ENCODE measurements around the gene GPR55. TPM values are rescaled to one million over a fixed set of nuclear protein-coding genes. Genes with fewer than 3 reads are reported as not detected.
A peak's percentile ranks its signal among the peaks of the same experiment; 100 is the strongest.

GPR55 gene
- total and polyA plus RNA-seq, 3 donors from 2014 or later = 10.9 to 14.7 (median 12.3) TPM

DNA sequence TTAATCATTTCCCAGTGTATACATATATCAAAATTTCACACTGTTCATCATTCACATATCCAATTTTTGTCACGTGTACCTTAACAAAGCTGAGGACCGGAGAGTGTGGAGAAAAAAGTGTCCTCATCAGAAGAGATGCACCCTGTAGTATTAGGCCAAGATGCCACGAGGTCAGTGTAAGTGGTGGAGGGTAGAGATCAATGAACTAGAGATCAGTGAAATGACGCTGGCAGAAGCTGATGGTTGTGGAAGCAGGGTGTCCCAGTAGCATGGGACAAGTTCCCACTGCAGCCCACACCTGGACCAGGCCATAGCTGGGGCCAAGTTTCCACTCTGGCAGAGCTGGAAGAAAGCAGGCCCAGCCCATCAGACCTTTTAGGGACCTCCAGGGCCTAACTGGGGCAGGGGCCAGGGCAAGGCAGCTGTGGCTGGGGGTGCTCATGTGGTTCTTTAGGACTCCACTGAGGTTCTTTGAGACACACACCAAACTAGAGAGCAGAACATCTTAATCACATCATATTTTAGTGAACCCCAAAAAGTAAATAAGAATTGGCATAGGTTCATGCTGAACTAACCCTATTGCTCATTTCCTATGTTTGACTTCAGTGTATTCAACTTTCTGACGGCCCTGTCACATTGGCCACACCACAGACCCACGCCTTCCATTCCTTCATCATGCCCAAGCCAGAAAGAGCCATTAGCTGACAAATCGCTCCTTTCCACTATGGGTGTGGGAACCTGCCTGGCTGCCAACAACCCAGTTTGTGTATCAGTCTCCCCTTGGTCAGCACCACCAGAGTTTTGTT is 21.6 kb upstream of the GPR55 start:
- Histone ChIP-seq H3K27ac (no peak overlapping the region), H3K4me1 (no peaks in the 10 kb centered on the region), H3K36me3 (ENCODE audit: low read depth, missing control alignments) (no peaks in the 10 kb centered on the region), H3K4me3 (no peak overlapping the region), H3K27me3 (no peaks in the 10 kb centered on the region), H3K9me3 (no peaks in the 10 kb centered on the region)
- no peak for DNase-seq
- intact Hi-C loops (cut with DNase I; ENCODE audit: low total_unique reads) = no loop called here
- TF ChIP-seq, protein P1, sequence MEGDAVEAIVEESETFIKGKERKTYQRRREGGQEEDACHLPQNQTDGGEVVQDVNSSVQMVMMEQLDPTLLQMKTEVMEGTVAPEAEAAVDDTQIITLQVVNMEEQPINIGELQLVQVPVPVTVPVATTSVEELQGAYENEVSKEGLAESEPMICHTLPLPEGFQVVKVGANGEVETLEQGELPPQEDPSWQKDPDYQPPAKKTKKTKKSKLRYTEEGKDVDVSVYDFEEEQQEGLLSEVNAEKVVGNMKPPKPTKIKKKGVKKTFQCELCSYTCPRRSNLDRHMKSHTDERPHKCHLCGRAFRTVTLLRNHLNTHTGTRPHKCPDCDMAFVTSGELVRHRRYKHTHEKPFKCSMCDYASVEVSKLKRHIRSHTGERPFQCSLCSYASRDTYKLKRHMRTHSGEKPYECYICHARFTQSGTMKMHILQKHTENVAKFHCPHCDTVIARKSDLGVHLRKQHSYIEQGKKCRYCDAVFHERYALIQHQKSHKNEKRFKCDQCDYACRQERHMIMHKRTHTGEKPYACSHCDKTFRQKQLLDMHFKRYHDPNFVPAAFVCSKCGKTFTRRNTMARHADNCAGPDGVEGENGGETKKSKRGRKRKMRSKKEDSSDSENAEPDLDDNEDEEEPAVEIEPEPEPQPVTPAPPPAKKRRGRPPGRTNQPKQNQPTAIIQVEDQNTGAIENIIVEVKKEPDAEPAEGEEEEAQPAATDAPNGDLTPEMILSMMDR (IDR thresholded peaks at IDR 0.05) = no peak
- TF ChIP-seq POLR2A (IDR thresholded peaks at IDR 0.05) = no peak
- WGBS, 2 donors = 89 to 93% methylated on average over 7 of the region's 7 CpGs

DNA sequence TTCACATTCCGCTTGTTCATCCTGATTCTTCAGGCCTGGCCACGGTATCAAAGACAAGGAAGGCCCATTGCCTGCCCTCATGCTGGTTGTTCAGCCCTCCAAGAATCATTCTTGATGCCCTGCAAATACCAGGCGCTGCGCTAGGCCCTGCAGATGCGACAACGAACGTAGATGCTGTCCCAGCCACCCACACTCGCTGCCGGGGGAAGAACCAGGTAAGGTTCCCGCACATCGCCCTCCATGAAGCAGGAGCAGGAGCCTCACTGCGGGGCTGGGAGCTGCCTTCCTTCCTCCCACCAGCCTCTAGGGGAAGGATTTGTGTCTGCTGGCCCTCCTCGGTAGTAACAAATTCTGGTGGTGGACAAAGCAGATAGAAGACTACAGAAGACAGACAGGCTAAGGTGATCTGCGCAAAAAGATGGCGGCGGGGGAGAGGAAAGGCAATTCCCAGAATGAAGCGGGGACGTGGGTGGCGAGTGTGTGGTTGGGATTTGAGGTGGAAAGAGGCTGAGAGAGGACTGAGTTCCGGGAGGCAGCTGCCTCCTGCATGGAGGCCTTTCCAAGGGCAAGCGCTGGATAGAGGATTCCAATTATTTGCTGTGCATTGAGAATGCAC is 19.8 kb upstream of the GPR55 start:
- Histone ChIP-seq H3K4me1 (no peaks in the 10 kb centered on the region), H3K4me3 (peak overlapping the region in 1 of 2 donors; percentile 9), H3K27me3 (no peaks in the 10 kb centered on the region), H3K36me3 (ENCODE audit: low read depth, missing control alignments) (no peaks in the 10 kb centered on the region), H3K27ac (no peak overlapping the region), H3K9me3 (no peaks in the 10 kb centered on the region)
- intact Hi-C loops (cut with DNase I; ENCODE audit: low total_unique reads) = no loop called here
- 73 to 77% methylated on average over 21 of the region's 21 CpGs for WGBS, 2 donors
- TF ChIP-seq, protein P1 (IDR thresholded peaks at IDR 0.05) = no peak
- no peak for TF ChIP-seq POLR2A (IDR thresholded peaks at IDR 0.05)
- DNase-seq = no peak

DNA sequence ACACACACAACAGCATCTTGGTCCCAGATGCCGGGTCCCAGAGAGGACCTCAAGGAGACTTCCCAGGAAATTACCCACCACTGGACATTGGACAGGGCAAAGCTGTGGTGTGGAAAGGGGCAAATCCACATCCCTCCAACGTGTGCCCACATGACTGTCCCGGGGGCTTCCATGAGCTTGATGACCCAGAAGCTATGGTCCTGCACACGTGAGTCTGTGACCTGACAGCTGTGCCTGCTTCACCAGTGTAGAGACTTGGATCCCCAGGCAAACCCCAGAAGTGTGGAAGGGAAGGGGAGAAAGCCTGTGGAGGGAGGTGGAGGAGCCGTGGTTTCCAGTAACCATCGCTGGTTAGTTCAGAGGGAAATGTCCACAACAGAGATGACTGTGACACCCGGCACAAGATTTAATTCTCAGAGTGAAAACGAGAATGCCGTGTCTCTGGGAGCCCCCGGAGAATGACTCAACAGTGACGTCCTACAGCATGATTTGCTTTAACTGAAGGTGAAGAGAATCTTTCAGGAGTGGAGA is 19.1 kb upstream of the GPR55 start:
- intact Hi-C loops (cut with DNase I; ENCODE audit: low total_unique reads) = no loop called here
- no peak for DNase-seq
- Histone ChIP-seq H3K36me3 (ENCODE audit: low read depth, missing control alignments) (no peaks in the 10 kb centered on the region), H3K4me1 (no peaks in the 10 kb centered on the region), H3K4me3 (no peak overlapping the region), H3K27me3 (no peaks in the 10 kb centered on the region), H3K9me3 (no peaks in the 10 kb centered on the region), H3K27ac (no peak overlapping the region)
- TF ChIP-seq POLR2A (IDR thresholded peaks at IDR 0.05) = no peak
- TF ChIP-seq, protein P1 (IDR thresholded peaks at IDR 0.05) = no peak
- WGBS, 2 donors = 78 to 88% methylated on average over 9 to 11 of the region's 11 CpGs

DNA sequence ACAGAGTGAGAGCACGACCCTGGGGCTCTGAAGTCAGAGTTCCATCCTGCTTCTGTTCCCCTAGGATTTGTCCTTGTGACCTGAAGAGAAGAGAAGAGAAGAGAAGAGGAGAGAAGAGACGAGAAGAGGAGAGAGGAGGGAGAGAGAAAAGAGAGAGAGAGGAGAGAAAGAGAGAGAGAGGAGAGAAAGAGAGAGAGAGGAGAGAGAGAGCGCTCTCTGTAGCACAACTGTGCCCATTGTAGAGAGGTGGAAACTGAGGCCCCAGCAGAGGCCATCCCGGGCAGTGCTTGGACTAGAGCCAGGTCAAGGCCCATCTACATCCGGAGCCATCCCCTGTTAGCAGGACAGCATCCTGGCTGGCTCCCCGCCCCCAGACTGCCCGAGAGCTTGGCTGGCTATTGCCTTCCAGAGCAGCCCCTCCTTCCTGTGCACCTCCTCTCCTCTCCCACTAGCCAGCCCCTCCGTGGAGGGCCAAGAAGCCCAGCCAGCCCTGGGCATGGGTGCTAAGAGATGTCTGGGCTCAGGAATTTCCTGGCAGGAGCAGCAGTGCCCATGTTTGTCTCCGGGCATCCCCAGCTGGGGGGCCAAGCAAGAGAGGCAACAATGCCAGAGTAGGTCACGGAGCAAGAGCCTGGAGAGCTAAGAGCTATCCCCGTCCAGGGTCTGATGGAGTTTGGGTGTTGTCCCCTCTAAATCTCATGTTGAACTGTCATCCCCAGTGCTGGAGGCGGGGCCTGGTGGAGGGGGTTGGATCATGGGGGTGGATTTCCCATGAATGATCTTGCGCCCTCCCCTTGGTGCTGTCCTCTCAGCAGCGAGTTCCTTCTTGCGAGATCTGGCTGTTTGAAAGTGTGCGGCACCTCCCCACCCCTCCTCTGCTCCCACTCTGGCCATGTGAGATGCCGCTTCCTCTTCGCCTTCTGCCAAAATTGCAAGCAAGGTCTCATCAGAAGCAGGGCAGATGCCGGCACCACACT is 18.2 kb upstream of the GPR55 start:
- Histone ChIP-seq H3K27ac (no peak overlapping the region), H3K36me3 (ENCODE audit: low read depth, missing control alignments) (no peaks in the 10 kb centered on the region), H3K4me1 (no peaks in the 10 kb centered on the region), H3K9me3 (no peaks in the 10 kb centered on the region), H3K27me3 (no peaks in the 10 kb centered on the region), H3K4me3 (no peak overlapping the region)
- DNase-seq = no peak
- intact Hi-C loops (cut with DNase I; ENCODE audit: low total_unique reads) = no loop called here
- 57 to 66% methylated on average over 19 of the region's 19 CpGs for WGBS, 2 donors
- TF ChIP-seq POLR2A (IDR thresholded peaks at IDR 0.05) = no peak
